Activated CD8-positive, alpha-beta memory T cell treated with anti-CD3 and anti-CD28 coated beads for 36 hours (primary cell): ENCODE measurements around the gene TTLL1. TPM values are rescaled to one million over a fixed set of nuclear protein-coding genes. Genes with fewer than 3 reads are reported as not detected.

Source experiments
- CTCF ChIA-PET: fragments of 350-600 bp; sonication (Branson Sonifier 250); formaldehyde crosslinking; loops from one replicate; lab custom pipeline; 2021; ENCODE audit warnings: antibody characterized with exemption; lab: Charles Lee
- POLR2A ChIA-PET: fragments of 350-600 bp; sonication (Branson Sonifier 250); formaldehyde crosslinking; loops from one replicate; lab custom pipeline; 2021; ENCODE audit warnings: antibody characterized with exemption; lab: Charles Lee
- total RNA-seq, 2 experiments: library from RNA; stranded (reverse); gene quantifications; one replicate each; pipeline ENCODE4 v1.2.3, GENCODE V29; 2021

The TTLL1 gene
- total RNA-seq, 2 experiments from 2014 or later = 5.1 to 5.6 TPM

- ChIA-PET POLR2A (no interaction called here), CTCF (interaction anchor here (0.7 kb wide), 1 partner anchor 26 kb away, joined by 3 read pairs; no protein-coding TSS in a partner anchor)
Measured at GRCh38 chr22:43031617-43032016, 57.6 kb downstream of the TTLL1 start.

GRCh38 chr22:43018615-43019014, 70.6 kb downstream of the TTLL1 start:
- POLR2A ChIA-PET = no interaction called here
- CTCF ChIA-PET = no interaction called here

GRCh38 chr22:43017525-43018460, 71.4 kb downstream of the TTLL1 start:
- ChIA-PET CTCF (no interaction called here), POLR2A (no interaction called here)

GRCh38 chr22:43016150-43016549, 73.0 kb downstream of the TTLL1 start:
- CTCF ChIA-PET = interaction anchor here (0.7 kb wide), 3 partner anchors 59 to 297 kb away, joined by 3 to 4 read pairs (median 3); no protein-coding TSS in a partner anchor
- POLR2A ChIA-PET = interaction anchor here (0.7 to 1.1 kb wide), 3 partner anchors 15 to 160 kb away, joined by 3 to 8 read pairs (median 7); no protein-coding TSS in a partner anchor

- POLR2A ChIA-PET = interaction anchor here (0.6 to 1.9 kb wide), 5 partner anchors 11 to 1304 kb away, joined by 3 to 12 read pairs (median 5); no protein-coding TSS in a partner anchor
- CTCF ChIA-PET = interaction anchor here (0.7 to 2.1 kb wide), 3 partner anchors 121 to 298 kb away, joined by 3 to 7 read pairs (median 4); no protein-coding TSS in a partner anchor
Measured at GRCh38 chr22:43015677-43016042, 73.5 kb downstream of the TTLL1 start.

GRCh38 chr22:43014869-43015676, 74.1 kb downstream of the TTLL1 start, which contains the start of gene PACSIN2:
TSS of gene PACSIN2 (minus strand) at chr22:43015149. CDS start at chr22:42912080, 103,069 bp downstream.
- ChIA-PET POLR2A (interaction anchor here (0.6 to 1.9 kb wide), 9 partner anchors 10 to 1431 kb away, joined by 3 to 12 read pairs (median 4); partner anchors contain the start of gene ARFGAP3), CTCF (interaction anchor here (1.5 to 2.1 kb wide), 2 partner anchors 15 to 148 kb away, joined by 6 to 7 read pairs; no protein-coding TSS in a partner anchor)

- ChIA-PET CTCF (interaction anchor here (0.8 to 2.1 kb wide), 3 partner anchors 9 to 147 kb away, joined by 3 to 7 read pairs (median 6); no protein-coding TSS in a partner anchor), POLR2A (interaction anchor here (0.7 to 1.9 kb wide), 7 partner anchors 9 to 1430 kb away, joined by 3 to 12 read pairs (median 4); partner anchors contain the start of gene ARFGAP3)
Measured at GRCh38 chr22:43014316-43014868, 74.8 kb downstream of the TTLL1 start.

GRCh38 chr22:43013355-43014315, 75.6 kb downstream of the TTLL1 start:
- POLR2A ChIA-PET = interaction anchor here (0.8 to 1.9 kb wide), 6 partner anchors 9 to 157 kb away, joined by 3 to 12 read pairs (median 4); partner anchors contain the start of gene ARFGAP3
- CTCF ChIA-PET = interaction anchor here (0.8 to 2.1 kb wide), 4 partner anchors 9 to 147 kb away, joined by 3 to 7 read pairs (median 4); no protein-coding TSS in a partner anchor

GRCh38 chr22:43012390-43012789, 76.8 kb downstream of the TTLL1 start:
- CTCF ChIA-PET = interaction anchor here (1.3 kb wide), 1 partner anchor 16 kb away, joined by 3 read pairs; no protein-coding TSS in a partner anchor

GRCh38 chr22:43011079-43011478, 78.1 kb downstream of the TTLL1 start:
- ChIA-PET POLR2A (no interaction called here), CTCF (no interaction called here)

More at GRCh38 chr22:43012390-43012789, 76.8 kb downstream of the TTLL1 start:
- POLR2A ChIA-PET = interaction anchor here (0.7 kb wide), 1 partner anchor 788 kb away, joined by 3 read pairs; no protein-coding TSS in a partner anchor

- ChIA-PET CTCF (interaction anchor here (0.7 to 1.0 kb wide), 3 partner anchors 16 to 141 kb away, joined by 3 read pairs; no protein-coding TSS in a partner anchor), POLR2A (no interaction called here)
Measured at GRCh38 chr22:43009444-43009843, 79.7 kb downstream of the TTLL1 start.

- CTCF ChIA-PET = interaction anchor here (1.0 kb wide), 1 partner anchor 140 kb away, joined by 3 read pairs; no protein-coding TSS in a partner anchor
- POLR2A ChIA-PET = no interaction called here
Measured at GRCh38 chr22:43008921-43009320, 80.3 kb downstream of the TTLL1 start.

- CTCF ChIA-PET = interaction anchor here (1.0 to 1.2 kb wide), 2 partner anchors 26 to 140 kb away, joined by 3 to 4 read pairs; no protein-coding TSS in a partner anchor
Measured at GRCh38 chr22:43008509-43008908, 80.7 kb downstream of the TTLL1 start.

GRCh38 chr22:43007519-43008102, 81.6 kb downstream of the TTLL1 start:
- CTCF ChIA-PET = interaction anchor here (1.2 kb wide), 1 partner anchor 27 kb away, joined by 4 read pairs; no protein-coding TSS in a partner anchor

More at GRCh38 chr22:43008509-43008908, 80.7 kb downstream of the TTLL1 start:
- POLR2A ChIA-PET = no interaction called here

GRCh38 chr22:43006753-43007152, 82.4 kb downstream of the TTLL1 start:
- ChIA-PET CTCF (no interaction called here), POLR2A (interaction anchor here (0.6 kb wide), 1 partner anchor 164 kb away, joined by 3 read pairs; no protein-coding TSS in a partner anchor)

More at GRCh38 chr22:43007519-43008102, 81.6 kb downstream of the TTLL1 start:
- POLR2A ChIA-PET = no interaction called here

- CTCF ChIA-PET = interaction anchor here (0.6 kb wide), 1 partner anchor 76 kb away, joined by 3 read pairs; no protein-coding TSS in a partner anchor
- POLR2A ChIA-PET = interaction anchor here (2.9 kb wide), 1 partner anchor 9 kb away, joined by 12 read pairs; the partner anchor contains the start of gene PACSIN2
Measured at GRCh38 chr22:43006016-43006505, 83.1 kb downstream of the TTLL1 start.
